Heart right ventricle (tissue), 16 donors: ENCODE data around the gene PPP1R15A. TPM values are rescaled to one million over a fixed set of nuclear protein-coding genes. Genes with fewer than 3 reads are reported as not detected.

Experiments
- ATAC-seq, 8 donors: fragments of 200-7000 bp; cut with Tn5 transposase; one replicate each; pipeline ENCODE4 v1.9.1; 2020; ENCODE audit warnings: mild to moderate bottlenecking in 8 of 8, moderate library complexity in 8 of 8, moderate number of reproducible peaks in 1 of 8
- DNase-seq, 2 donors: peaks; one replicate each; pipeline ENCODE4 v3.0.0-alpha.2; 2020
- H3K27ac ChIP-seq, 10 donors: fragments of 200-600 bp; sonication (generic) in 2 of 10; one replicate each; pipeline versions ENCODE4 v1.5.0 to v1.8.0; 2020 to 2022; ENCODE audit warnings: mild to moderate bottlenecking in 3 of 10
- H3K27me3 ChIP-seq, 7 donors: fragments of 200-600 bp; one replicate each; pipeline ENCODE4 v1.8.0; 2021 to 2022; ENCODE audit warnings: mild to moderate bottlenecking in 2 of 7
- H3K36me3 ChIP-seq, 9 donors: fragments of 200-600 bp; sonication (generic) in 1 of 9; one replicate each; pipeline versions ENCODE4 v1.5.0 to v1.8.0; 2020 to 2022; ENCODE audit warnings: mild to moderate bottlenecking in 2 of 9
- H3K4me1 ChIP-seq, 9 donors: fragments of 200-600 bp; sonication (generic) in 1 of 9; one replicate each; pipeline versions ENCODE4 v1.5.0 to v1.8.0; 2020 to 2022; ENCODE audit warnings: mild to moderate bottlenecking in 4 of 9
- H3K4me3 ChIP-seq, 10 donors: fragments of 200-600 bp; sonication (generic) in 2 of 10; one replicate each; pipeline versions ENCODE4 v1.5.0 to v1.8.0; 2020 to 2022; ENCODE audit warnings: mild to moderate bottlenecking in 7 of 10, moderate library complexity in 2 of 10
- H3K9me3 ChIP-seq, 11 donors: fragments of 200-600 bp in 10 of 11; sonication (generic) in 2 of 11; one replicate each; pipeline versions ENCODE4 v1.5.0 to v1.8.0; 2013 to 2022; ENCODE audit warnings: mild to moderate bottlenecking in 2 of 11, control low read depth in 1 of 11, moderate library complexity in 1 of 11
- CTCF ChIP-seq, 9 donors: fragments of 200-600 bp; sonication (generic) in 2 of 9; IDR thresholded peaks; one replicate each; pipeline versions ENCODE4 v1.5.0 to v1.8.0; 2021 to 2022; ENCODE audit warnings: antibody characterized with exemption in 9 of 9, mild to moderate bottlenecking in 5 of 9, moderate library complexity in 1 of 9
- WGBS, 2 donors: extraction: QIAGEN DNeasy Blood & Tissue Kit; methylation state at CpG; one replicate each; pipeline ENCODE4 v1.1.7; 2013; ENCODE audit warnings: inconsistent platforms in 1 of 2; 5-methylcytosine and 5-hydroxymethylcytosine counted together
- intact Hi-C, 10 donors: fragments of 100-400 bp; cut with DNase I; formaldehyde crosslinking; loops; one replicate each; pipeline versions ENCODE4 v1.11.1 to v1.14.2; 2022
- polyA plus RNA-seq, 2 donors: library from polyadenylated mRNA; stranded (reverse); fragments of 200-250 nt; gene quantifications; one replicate each; pipeline ENCODE4 v1.2.3, GENCODE V29; 2013
- total RNA-seq, 10 donors: library from RNA; stranded (reverse); fragmentation: NEBNext Ultra II Directional in 3 of 10; extraction: Animal tissue kit (Norgen Biotek cat#: 25700) in 3 of 10; gene quantifications; one replicate each; pipeline versions ENCODE4 v1.2.1 to v1.2.4, GENCODE V29; 2021 to 2023
- donor health status: Arrhythmogenic right ventricular cardiomyopathy.
- donor health status: ischemic (EF 13 %, LVEDD 7.1; RV severe dilation, severe dysfunction).
- donor health status: healthy with polysubstance abuse.
- donor health status: DM: no; HTN: yes; CAD: no.
- donor health status: DM: no; HTN: no; CAD: no.
- donor health status: ischemic (EF 25% LVEDD 6.9; RV normal size, moderate dysfunction).
- donor health status: ischemic (EF 25% LVEDD 5.7; RV mildly dilated, moderate dysfunction).
- donor health status: healthy.
- donor health status: DM: yes; HTN: yes; CAD: no.
- donor health status: Ischemic cardiomyopathy.
- donor health status: ischemic (EF 35%, LVEDD 5.7; RV mildly dilated, moderate dysfunction).
- donor health status: nonischemic (EF 11% LVEDD 7.7; RV severe dilation, severe dysfunction).
- donor health status: DM: yes; HTN: yes; CAD: no.
- donor health status: PGD.
- donor health status: ischemic (EF 29% LVEDD 5.4; RV normal size, mild dysfunction).
- donor health status: nonischemic (EF 23%, LVEDD 6.1; RV moderate dilation, normal function).

PPP1R15A gene
- total and polyA plus RNA-seq, 12 donors = 55.4 to 192 (median 73.7) TPM

DNA sequence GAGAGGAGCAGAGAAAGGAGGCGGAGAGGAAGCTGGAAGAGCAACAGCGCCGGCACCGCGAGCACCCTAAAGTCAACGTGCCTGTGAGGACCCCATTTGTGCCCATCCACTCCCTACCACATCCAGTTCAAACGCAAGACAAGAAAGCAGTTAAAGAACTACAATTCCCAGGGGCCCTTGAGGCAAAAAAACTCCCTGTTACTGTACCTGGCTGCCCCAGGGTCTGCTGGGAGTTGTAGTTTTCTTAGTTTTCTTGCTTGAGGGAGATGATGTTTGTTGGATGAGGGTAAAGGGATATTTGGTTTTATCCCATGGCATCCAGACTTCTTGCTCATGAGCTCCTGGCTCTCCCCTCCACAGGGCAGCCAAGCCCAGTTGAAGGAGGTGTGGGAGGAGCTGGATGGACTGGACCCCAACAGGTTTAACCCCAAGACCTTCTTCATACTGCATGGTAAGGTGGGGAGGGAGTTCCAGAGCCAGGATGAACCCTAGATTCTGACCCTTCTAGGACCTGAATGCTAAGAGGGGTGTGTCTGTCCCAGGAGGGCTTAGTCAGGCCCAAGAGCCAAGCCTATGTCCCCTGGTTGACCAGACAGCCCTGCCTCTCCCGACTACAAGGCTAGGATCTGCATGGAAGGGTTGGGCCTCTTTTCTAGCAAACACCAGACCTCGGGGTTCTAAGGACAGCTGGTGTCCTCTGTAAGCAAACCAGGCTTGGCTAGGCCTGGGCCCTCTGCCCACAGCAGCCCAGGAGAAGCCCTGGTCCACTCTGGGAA lies 41.1 kb downstream of the PPP1R15A start:
- ATAC-seq = no peak

DNA sequence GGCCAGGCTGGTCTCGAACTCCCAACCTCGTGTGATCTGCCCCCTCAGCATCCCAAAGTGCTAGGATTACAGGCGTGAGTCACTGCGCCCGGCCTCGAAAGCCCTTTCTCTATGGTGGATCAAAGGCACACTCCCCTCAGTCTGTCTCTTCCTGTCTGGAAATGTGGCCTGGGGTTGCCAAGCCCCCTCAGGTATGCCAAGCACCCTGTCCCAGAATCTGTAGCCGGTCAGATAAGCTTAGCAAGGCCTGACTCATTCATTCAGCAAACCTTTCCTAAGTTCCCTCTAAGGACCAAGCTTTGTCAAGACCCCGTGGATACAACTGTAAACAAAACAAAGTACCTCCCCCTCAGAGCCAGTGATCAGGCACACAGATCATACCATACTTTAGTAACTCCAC lies 42.0 kb downstream of the PPP1R15A start:
- DNase-seq = no peak
- no peak for ATAC-seq
- peaks cover 3 to 100% (median 72%) of the 10 kb centered on the region in 9 donors for H3K36me3 ChIP-seq
- WGBS, 2 donors = 88 to 95% methylated on average over 8 of the region's 8 CpGs
- no peak overlapping the region for H3K4me3 ChIP-seq
- no peaks in the 10 kb centered on the region for H3K9me3 ChIP-seq
- H3K27me3 ChIP-seq = no peaks in the 10 kb centered on the region
- peaks cover 0 to 14% (median 6%) of the 10 kb centered on the region in 9 donors for H3K4me1 ChIP-seq
- no peak for TF ChIP-seq CTCF (IDR thresholded peaks at IDR 0.05)
- H3K27ac ChIP-seq = no peak overlapping the region
- intact Hi-C loops = no loop called here

More for the DNA sequence above, 41.1 kb downstream of the PPP1R15A start:
- DNase-seq = no peak
- no peak overlapping the region for H3K27ac ChIP-seq
- no peak overlapping the region for H3K4me3 ChIP-seq
- peaks cover 4 to 98% (median 71%) of the 10 kb centered on the region in 9 donors for H3K36me3 ChIP-seq
- TF ChIP-seq CTCF (IDR thresholded peaks at IDR 0.05) = no peak
- no peaks in the 10 kb centered on the region for H3K9me3 ChIP-seq
- peaks cover 0 to 18% (median 7%) of the 10 kb centered on the region in 9 donors for H3K4me1 ChIP-seq
- intact Hi-C loops = no loop called here
- H3K27me3 ChIP-seq = no peaks in the 10 kb centered on the region
- WGBS, 2 donors = 89 to 93% methylated on average over 9 of the region's 9 CpGs

DNA sequence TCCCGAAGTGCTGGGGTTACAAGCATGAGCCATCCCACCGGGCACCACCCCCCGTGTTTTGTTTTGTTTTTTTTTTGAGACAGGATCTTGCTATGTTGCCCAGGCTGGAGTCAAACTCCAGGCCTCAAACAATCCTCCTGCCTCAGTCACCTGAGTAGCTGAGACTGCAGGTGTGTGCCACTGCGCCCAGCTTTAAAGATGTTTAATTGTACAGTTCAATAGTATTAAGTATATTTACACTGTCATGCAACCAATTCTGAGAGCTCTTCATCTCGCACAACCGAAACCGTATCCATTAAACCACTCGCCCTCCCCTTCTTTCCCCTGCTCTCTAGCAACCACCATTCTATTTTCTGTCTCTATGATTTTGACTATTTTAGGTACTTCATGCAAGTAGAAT lies 43.5 kb downstream of the PPP1R15A start:
- intact Hi-C loops = no loop called here
- no peak for TF ChIP-seq CTCF (IDR thresholded peaks at IDR 0.05)
- 87 to 88% methylated on average over 8 of the region's 8 CpGs for WGBS, 2 donors
- H3K9me3 ChIP-seq = no peaks in the 10 kb centered on the region
- H3K27ac ChIP-seq = no peak overlapping the region
- H3K4me1 ChIP-seq = peaks cover 0 to under 1% (median 0%) of the 10 kb centered on the region in 9 donors
- DNase-seq = no peak
- peaks cover 0 to 100% (median 64%) of the 10 kb centered on the region in 9 donors for H3K36me3 ChIP-seq
- ATAC-seq = no peak
- no peaks in the 10 kb centered on the region for H3K27me3 ChIP-seq
- no peak overlapping the region for H3K4me3 ChIP-seq

GRCh38 chr19:48918071-48918470 lies 45.9 kb downstream of the PPP1R15A start:
- no peak overlapping the region for H3K4me3 ChIP-seq
- H3K27ac ChIP-seq = no peak overlapping the region
- intact Hi-C loops = no loop called here
- no peaks in the 10 kb centered on the region for H3K4me1 ChIP-seq
- H3K27me3 ChIP-seq = no peaks in the 10 kb centered on the region
- 74 to 76% methylated on average over 6 of the region's 6 CpGs for WGBS, 2 donors
- TF ChIP-seq CTCF (IDR thresholded peaks at IDR 0.05) = no peak
- DNase-seq (no peak), ATAC-seq (no peak)
- no peaks in the 10 kb centered on the region for H3K9me3 ChIP-seq
- peaks cover 0 to 99% (median 54%) of the 10 kb centered on the region in 9 donors for H3K36me3 ChIP-seq
